ENCODE results near the gene ADAM23. TPM values are rescaled to one million over a fixed set of nuclear protein-coding genes. Genes with fewer than 3 reads are reported as not detected.

Gene ADAM23
- total RNA-seq, 1 donor from 2014 or later: 11.4 TPM

GRCh38 chr2:206521612-206522011, 78.3 kb downstream of the ADAM23 start:
- H3K9me3 Mint-ChIP-seq (ENCODE audit: unreplicated experiment): no peaks in the 10 kb centered on the region
- no peaks in the 10 kb centered on the region for H3K4me1 Mint-ChIP-seq (ENCODE audit: unreplicated experiment)
- H3K27ac Mint-ChIP-seq (ENCODE audit: unreplicated experiment): no peak overlapping the region
- H3K4me3 Mint-ChIP-seq (ENCODE audit: unreplicated experiment): no peak overlapping the region
- no peak for DNase-seq (ENCODE audit: extremely low spot score, unreplicated experiment)
- H3K27me3 Mint-ChIP-seq (ENCODE audit: unreplicated experiment): no peaks in the 10 kb centered on the region
- no peaks in the 10 kb centered on the region for H3K36me3 Mint-ChIP-seq (ENCODE audit: unreplicated experiment)
- TF ChIP-seq CTCF (IDR thresholded peaks at IDR 0.05): no peak

- Mint-ChIP-seq H3K4me3 (ENCODE audit: unreplicated experiment) (no peak overlapping the region), H3K4me1 (ENCODE audit: unreplicated experiment) (no peaks in the 10 kb centered on the region), H3K9me3 (ENCODE audit: unreplicated experiment) (no peaks in the 10 kb centered on the region), H3K36me3 (ENCODE audit: unreplicated experiment) (no peaks in the 10 kb centered on the region), H3K27ac (ENCODE audit: unreplicated experiment) (no peak overlapping the region), H3K27me3 (ENCODE audit: unreplicated experiment) (no peaks in the 10 kb centered on the region)
- no peak for DNase-seq (ENCODE audit: extremely low spot score, unreplicated experiment)
- no peak for TF ChIP-seq CTCF (IDR thresholded peaks at IDR 0.05)
These were observed 83.1 kb downstream of the ADAM23 start for GRCh38 chr2:206526416-206526815.

- no peak for DNase-seq (ENCODE audit: extremely low spot score, unreplicated experiment)
These were observed 83.8 kb downstream of the ADAM23 start for GRCh38 chr2:206527153-206527552.

GRCh38 chr2:206530727-206531126, 87.4 kb downstream of the ADAM23 start:
- Mint-ChIP-seq H3K36me3 (ENCODE audit: unreplicated experiment) (no peaks in the 10 kb centered on the region), H3K4me1 (ENCODE audit: unreplicated experiment) (peaks cover 4% of the 10 kb centered on the region), H3K9me3 (ENCODE audit: unreplicated experiment) (no peaks in the 10 kb centered on the region), H3K4me3 (ENCODE audit: unreplicated experiment) (no peak overlapping the region), H3K27ac (ENCODE audit: unreplicated experiment) (no peak overlapping the region), H3K27me3 (ENCODE audit: unreplicated experiment) (no peaks in the 10 kb centered on the region)
- TF ChIP-seq CTCF (IDR thresholded peaks at IDR 0.05): no peak
- DNase-seq (ENCODE audit: extremely low spot score, unreplicated experiment): no peak

More at GRCh38 chr2:206527153-206527552, 83.8 kb downstream of the ADAM23 start:
- no peaks in the 10 kb centered on the region for H3K36me3 Mint-ChIP-seq (ENCODE audit: unreplicated experiment)
- no peaks in the 10 kb centered on the region for H3K27me3 Mint-ChIP-seq (ENCODE audit: unreplicated experiment)
- H3K27ac Mint-ChIP-seq (ENCODE audit: unreplicated experiment): no peak overlapping the region
- H3K4me3 Mint-ChIP-seq (ENCODE audit: unreplicated experiment): no peak overlapping the region
- peaks cover 4% of the 10 kb centered on the region for H3K4me1 Mint-ChIP-seq (ENCODE audit: unreplicated experiment)
- no peak for TF ChIP-seq CTCF (IDR thresholded peaks at IDR 0.05)
- no peaks in the 10 kb centered on the region for H3K9me3 Mint-ChIP-seq (ENCODE audit: unreplicated experiment)

- Mint-ChIP-seq H3K9me3 (ENCODE audit: unreplicated experiment) (no peaks in the 10 kb centered on the region), H3K27me3 (ENCODE audit: unreplicated experiment) (no peaks in the 10 kb centered on the region), H3K27ac (ENCODE audit: unreplicated experiment) (peak overlapping the region; percentile 54), H3K4me1 (ENCODE audit: unreplicated experiment) (peaks cover 4% of the 10 kb centered on the region), H3K36me3 (ENCODE audit: unreplicated experiment) (no peaks in the 10 kb centered on the region), H3K4me3 (ENCODE audit: unreplicated experiment) (no peak overlapping the region)
- no peak for TF ChIP-seq CTCF (IDR thresholded peaks at IDR 0.05)
- DNase-seq (ENCODE audit: extremely low spot score, unreplicated experiment): no peak
These were observed 88.7 kb downstream of the ADAM23 start for GRCh38 chr2:206531996-206532543.

Data from osteocyte (in vitro differentiated cells).